ENCODE measurements around the gene MYBPHL.

DNA sequence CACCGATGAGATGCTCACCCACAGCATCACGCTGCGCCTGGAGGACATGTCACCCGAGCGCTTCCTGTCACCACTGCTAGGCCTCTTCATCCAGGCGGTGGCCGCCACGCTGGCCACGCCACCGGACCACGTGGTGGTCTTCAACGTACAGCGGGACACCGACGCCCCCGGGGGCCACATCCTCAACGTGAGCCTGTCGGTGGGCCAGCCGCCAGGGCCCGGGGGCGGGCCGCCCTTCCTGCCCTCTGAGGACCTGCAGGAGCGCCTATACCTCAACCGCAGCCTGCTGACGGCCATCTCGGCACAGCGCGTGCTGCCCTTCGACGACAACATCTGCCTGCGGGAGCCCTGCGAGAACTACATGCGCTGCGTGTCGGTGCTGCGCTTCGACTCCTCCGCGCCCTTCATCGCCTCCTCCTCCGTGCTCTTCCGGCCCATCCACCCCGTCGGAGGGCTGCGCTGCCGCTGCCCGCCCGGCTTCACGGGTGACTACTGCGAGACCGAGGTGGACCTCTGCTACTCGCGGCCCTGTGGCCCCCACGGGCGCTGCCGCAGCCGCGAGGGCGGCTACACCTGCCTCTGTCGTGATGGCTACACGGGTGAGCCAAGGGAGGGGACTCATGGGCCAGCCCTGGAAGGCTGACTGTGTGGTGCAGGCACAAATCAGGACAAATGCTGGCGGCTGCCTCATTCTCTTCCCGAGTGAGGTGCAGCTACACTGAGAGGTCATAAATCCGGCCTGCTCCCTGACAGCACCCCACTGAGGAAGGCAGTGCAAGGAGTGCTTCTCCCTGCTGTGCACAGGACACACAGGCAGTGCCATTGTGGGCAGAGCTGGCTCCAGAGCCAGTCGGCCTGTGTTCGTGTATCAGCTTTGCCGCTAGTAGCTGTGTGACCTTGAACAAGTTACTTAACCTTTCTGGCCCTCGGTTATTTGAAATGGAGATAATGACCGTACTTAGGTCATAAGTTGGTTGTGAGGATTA, 48.0 kb downstream of the MYBPHL start:
- TF ChIP-seq OSR1 (CRISPR knock-in tag; IDR thresholded peaks at IDR 0.05) (no peak), TOX (CRISPR knock-in tag; IDR thresholded peaks at IDR 0.05; ENCODE audit: borderline replicate concordance) (no peak), TCF4 (CRISPR knock-in tag; IDR thresholded peaks at IDR 0.05; ENCODE audit: borderline replicate concordance) (no peak), ZFP30 (CRISPR knock-in tag; IDR thresholded peaks at IDR 0.05) (no peak), ZNF565 (CRISPR knock-in tag; conservative IDR thresholded peaks at IDR 0.05; ENCODE audit: low read depth) (no peak), ISL1 (CRISPR knock-in tag; IDR thresholded peaks at IDR 0.05) (no peak), ARNTL (CRISPR knock-in tag; IDR thresholded peaks at IDR 0.05; ENCODE audit: borderline replicate concordance, low read depth) (no peak), ZFP3 (CRISPR knock-in tag; IDR thresholded peaks at IDR 0.05) (no peak), ESRRG (CRISPR knock-in tag; IDR thresholded peaks at IDR 0.05) (no peak), POU6F1 (CRISPR knock-in tag; IDR thresholded peaks at IDR 0.05; ENCODE audit: borderline replicate concordance, low read depth) (no peak), ZC3H10 (CRISPR knock-in tag; IDR thresholded peaks at IDR 0.05) (no peak), CREB5 (CRISPR knock-in tag; IDR thresholded peaks at IDR 0.05; ENCODE audit: low read depth) (no peak)
- TF ChIP-seq, protein P1, sequence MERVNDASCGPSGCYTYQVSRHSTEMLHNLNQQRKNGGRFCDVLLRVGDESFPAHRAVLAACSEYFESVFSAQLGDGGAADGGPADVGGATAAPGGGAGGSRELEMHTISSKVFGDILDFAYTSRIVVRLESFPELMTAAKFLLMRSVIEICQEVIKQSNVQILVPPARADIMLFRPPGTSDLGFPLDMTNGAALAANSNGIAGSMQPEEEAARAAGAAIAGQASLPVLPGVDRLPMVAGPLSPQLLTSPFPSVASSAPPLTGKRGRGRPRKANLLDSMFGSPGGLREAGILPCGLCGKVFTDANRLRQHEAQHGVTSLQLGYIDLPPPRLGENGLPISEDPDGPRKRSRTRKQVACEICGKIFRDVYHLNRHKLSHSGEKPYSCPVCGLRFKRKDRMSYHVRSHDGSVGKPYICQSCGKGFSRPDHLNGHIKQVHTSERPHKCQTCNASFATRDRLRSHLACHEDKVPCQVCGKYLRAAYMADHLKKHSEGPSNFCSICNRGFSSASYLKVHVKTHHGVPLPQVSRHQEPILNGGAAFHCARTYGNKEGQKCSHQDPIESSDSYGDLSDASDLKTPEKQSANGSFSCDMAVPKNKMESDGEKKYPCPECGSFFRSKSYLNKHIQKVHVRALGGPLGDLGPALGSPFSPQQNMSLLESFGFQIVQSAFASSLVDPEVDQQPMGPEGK (CRISPR knock-in tag; IDR thresholded peaks at IDR 0.05; ENCODE audit: borderline replicate concordance), result no peak
